GM18511 (cell line): ENCODE results near the gene APLN.

ENCODE experiments used
- ATAC-seq: cut with Tn5 transposase; IDR thresholded peaks from one replicate; pipeline ENCODE4 v1.9.1; 2021; ENCODE audit warnings: mild to moderate bottlenecking, moderate library complexity; ENCODE audit not compliant: unreplicated experiment

The APLN gene

GRCh38 chrX:129663171-129663570 is 8.4 kb upstream of the APLN start:
- no peak for ATAC-seq

GRCh38 chrX:129661369-129661768 is 6.6 kb upstream of the APLN start:
- ATAC-seq: no peak

DNA sequence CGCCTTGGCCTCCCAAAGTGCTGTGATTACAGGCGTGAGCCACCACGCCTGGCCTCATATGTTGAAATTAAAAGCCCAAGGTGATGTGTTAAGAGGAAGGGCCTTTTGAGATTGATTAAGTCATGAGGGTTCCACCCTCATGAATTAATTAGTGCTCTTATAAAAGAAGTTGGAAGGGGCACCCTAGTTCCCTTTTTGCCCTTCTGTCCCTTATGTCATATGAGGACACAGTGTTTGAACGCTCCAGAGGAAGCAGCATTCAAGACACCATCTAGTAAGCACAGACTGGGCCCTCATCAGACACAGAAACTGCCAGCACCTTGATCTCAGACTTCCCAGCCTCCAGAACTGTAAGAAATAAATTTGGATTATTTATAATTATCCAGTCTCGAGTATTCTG is 5.1 kb upstream of the APLN start:
- ATAC-seq: no peak

- ATAC-seq: no peak
These were observed 4.4 kb upstream of the APLN start for GRCh38 chrX:129659141-129659540.

DNA sequence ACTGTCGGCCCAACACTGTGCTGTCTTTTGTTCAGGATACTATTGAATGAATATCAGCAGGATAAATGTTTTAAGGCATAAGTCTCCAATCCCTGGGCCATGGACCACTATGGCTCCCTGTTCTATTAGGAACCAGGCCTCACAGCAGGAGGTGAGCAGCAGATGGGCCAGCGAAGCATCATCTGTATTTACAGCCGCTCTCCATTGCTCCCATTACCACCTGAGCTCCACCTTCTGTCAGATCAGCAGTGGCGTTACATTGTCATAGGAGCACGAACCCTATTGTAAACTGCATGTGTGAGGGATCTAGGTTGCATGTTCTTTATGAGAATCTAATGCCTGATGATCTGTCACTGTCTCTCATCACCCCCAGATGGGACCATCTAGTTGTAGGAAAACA is 3.7 kb upstream of the APLN start:
- ATAC-seq: no peak

DNA sequence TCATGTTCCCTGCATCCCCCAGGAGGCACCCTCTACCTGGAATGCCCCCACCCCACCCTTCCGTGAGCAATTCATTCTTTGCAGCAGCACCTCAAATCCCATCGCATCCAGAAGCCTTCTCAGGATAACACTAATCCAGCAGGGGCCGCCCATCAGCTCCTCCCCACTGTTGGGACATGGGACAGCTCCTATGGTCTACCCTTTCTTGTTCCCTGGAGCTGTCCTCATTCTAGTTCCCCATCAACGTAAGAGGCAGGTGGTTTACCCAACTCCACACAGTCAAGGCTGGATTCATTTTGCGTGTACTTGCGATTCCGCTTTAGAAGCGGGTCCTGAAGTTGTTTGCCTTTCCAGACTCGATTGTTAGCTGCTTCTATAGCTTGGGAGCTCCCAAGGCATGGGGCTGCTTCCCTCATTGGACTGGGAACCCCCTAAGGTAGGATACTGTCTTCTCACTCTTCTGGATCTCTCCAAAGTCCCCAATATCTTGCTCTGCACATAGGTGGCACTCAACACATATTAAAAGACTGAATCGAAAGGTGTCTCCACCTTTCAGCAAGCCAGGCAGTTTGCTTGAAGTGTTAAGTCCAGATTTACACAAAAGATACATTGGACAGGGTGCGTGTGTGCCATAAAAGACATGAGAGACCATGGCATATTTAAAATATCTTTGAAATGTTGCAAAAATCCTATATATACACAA is 942 bp upstream of the APLN start:
- ATAC-seq: no peak

DNA sequence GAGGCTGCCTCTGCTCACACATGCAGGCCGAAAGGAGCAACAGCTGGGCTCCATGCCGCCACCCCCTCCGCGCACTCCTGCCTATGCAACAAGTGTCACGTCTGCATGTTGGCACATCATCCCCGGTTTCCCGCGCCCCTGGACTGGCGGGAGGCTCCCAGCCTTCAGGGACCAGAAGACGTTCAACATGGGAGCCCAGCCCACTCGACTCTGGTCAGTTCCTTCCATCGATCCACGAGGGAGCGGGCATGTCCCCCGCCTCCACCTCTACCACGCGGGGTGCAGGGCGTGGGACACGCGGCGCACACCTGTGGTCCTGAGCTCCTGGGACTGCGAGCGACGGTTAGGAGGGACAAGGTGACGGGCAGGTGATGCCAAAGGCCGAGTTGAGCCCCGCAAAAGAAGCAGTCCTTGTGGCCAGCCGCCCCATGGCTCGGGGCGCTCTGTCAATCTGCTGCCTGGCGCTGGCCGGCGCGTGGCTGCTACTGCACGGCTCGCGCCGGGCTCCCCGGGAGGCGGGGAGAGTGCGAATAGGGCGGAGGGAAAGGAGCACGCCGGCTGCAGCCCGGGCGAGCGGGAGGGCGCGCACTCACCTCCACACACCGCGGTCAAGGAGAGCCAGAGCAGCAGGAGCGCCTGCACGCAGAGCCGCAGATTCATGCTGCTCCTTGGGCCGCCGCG is 645 bp downstream of the APLN start:
- peak; percentile 68 for ATAC-seq

GRCh38 chrX:129653181-129653970 is 1.4 kb downstream of the APLN start:
- ATAC-seq: peak; percentile 12

- ATAC-seq: no peak
These were observed 2.1 kb downstream of the APLN start for GRCh38 chrX:129652565-129653169.

GRCh38 chrX:129651756-129652564 is 2.8 kb downstream of the APLN start:
- no peak for ATAC-seq

GRCh38 chrX:129650821-129651510 is 3.8 kb downstream of the APLN start:
- ATAC-seq: no peak

GRCh38 chrX:129650183-129650689 is 4.5 kb downstream of the APLN start:
- ATAC-seq: no peak

DNA sequence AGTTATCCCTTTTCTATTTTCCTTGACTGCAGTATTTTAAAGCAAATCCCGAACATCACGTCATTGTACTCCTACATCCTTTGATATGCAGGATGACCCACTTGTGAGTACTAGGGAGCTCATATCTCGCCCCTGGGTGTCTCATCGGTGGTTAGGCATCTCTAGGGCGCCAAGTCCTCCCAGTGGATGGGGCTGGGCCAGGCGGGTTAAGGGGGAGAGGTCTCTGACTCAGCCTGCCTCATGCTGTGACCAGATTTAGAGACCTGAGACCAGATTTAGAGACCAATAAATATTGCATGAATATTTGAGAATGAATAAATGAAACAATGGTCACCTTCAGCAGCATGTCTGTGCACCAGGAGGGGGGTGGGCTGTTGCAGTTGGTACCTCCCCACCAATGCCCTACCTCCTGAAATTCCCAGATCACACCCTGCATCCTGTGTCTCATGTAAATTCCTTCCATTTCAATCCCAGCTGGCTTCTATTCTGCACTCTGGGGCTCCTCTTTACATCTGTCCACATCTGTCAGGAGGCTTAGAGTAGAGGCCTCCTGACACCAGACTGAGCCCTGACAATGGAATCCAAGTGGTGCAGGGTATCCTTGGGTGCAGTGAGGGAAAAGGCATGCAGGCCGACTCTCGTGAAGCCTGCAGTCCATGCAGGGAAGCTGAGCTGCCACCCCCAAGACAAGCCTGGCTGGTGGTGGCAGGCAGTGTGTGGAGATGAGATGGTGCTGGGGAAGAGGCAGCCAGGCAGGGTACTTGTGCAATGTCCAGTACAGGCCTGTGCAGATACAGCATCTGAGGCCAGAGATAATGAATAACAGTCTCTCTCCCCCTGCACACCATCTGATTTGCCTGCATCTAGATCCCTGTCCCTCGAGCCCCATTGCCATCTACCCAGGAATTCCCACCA is 5.2 kb downstream of the APLN start:
- no peak for ATAC-seq

DNA sequence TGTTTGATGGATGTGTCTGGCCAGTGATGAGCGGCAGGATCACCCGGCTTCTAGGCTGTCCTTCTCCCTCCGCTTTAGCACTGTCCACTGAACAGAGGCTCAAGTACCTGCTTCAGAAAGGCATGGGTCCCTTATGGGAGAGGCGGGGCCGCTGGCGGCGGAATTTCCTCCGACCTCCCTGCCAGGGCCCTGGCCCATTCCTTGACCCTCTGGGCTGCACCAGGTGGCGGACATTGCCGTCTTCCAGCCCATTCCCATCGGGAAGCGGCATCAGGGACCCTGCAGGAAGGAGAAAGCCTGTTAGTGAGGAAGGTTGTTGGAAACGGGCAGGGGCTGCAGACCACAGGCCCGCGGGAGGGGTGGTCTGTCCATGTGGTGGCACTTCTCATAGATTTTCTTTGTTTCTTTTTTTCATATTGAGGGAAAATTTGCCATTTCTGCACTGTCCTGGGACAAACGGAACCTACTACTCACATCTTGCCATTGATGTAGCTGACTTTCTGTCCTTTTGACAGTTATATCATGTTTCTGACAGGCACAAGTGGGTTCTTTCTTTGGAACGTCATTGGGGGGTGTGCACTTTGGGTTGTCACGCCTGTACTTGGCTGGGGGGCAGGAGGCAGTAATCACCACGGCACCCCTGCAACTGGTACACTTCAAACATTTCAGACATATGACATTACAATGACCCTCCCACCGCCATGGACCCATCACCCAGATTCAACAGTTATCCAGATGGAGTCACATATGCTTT is 6.1 kb downstream of the APLN start:
- ATAC-seq: no peak

GRCh38 chrX:129647418-129648410 is 7.0 kb downstream of the APLN start:
- no peak for ATAC-seq

- ATAC-seq: no peak
These were observed 8.0 kb downstream of the APLN start for GRCh38 chrX:129646566-129647417.
